SJCRH30 (cell line): ENCODE results near the gene CLDN16. TPM values are rescaled to one million over a fixed set of nuclear protein-coding genes. Genes with fewer than 3 reads are reported as not detected.
A peak's percentile ranks its signal among the peaks of the same experiment; 100 is the strongest.

Experiments
- DNase-seq, 2 experiments: peaks; one replicate each; pipeline ENCODE4 v3.0.0-alpha.2; 2015 to 2020
- H3K27ac ChIP-seq: fragments of 250-450 bp; sonication (Bioruptor Pico); 2 replicates; pipeline ENCODE4 v1.5.1; 2020; ENCODE audit warnings: mild to moderate bottlenecking, moderate library complexity
- H3K27me3 ChIP-seq: fragments of 250-450 bp; sonication (Bioruptor Pico); 2 replicates; pipeline ENCODE4 v1.5.1; 2020; ENCODE audit warnings: mild to moderate bottlenecking, moderate library complexity
- H3K36me3 ChIP-seq: fragments of 250-450 bp; sonication (Bioruptor Pico); 2 replicates; pipeline ENCODE4 v1.5.1; 2020; ENCODE audit warnings: mild to moderate bottlenecking, moderate library complexity
- H3K4me1 ChIP-seq: fragments of 250-450 bp; sonication (Bioruptor Pico); 2 replicates; pipeline ENCODE4 v1.5.1; 2020; ENCODE audit warnings: mild to moderate bottlenecking, moderate library complexity
- H3K4me3 ChIP-seq: fragments of 250-450 bp; sonication (Bioruptor Pico); 2 replicates; pipeline ENCODE4 v1.5.1; 2020; ENCODE audit warnings: mild to moderate bottlenecking, moderate library complexity
- H3K9me3 ChIP-seq: fragments of 250-450 bp; sonication (Bioruptor Pico); replicated peaks from 2 replicates; pipeline ENCODE4 v1.5.1; 2020; ENCODE audit warnings: mild to moderate bottlenecking, moderate library complexity
- total RNA-seq: library from RNA; depleted of rRNA; stranded (reverse); fragments of >200 nt; shearing (Covaris generic); gene quantifications from 2 replicates; pipeline ENCODE4 v1.2.3, GENCODE V29; 2014; rRNA removed

The CLDN16 gene
- total RNA-seq, 1 experiment from 2014 or later = not detected

DNA sequence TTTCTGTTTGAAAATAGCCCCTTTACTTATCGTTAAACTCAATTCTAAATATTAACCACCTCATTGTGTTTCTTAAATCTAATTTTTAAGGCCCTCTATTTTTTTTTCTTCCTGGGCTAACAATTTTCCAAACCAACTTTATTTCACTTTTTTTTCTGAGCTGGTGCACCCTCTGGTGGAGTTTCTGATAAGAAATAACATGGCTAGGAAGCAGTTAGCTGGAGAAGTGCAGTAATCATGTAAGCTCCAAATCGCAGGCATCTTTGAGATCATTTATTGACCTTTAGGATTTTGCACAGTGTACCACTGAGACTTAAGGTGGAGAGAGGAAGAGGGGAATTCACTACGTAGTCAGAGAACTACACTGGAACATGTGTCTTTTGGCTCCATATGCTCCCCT lies 55.3 kb downstream of the CLDN16 start:
- no peak for DNase-seq
- H3K36me3 ChIP-seq = no peaks in the 10 kb centered on the region
- H3K27ac ChIP-seq = no peak overlapping the region
- no peaks in the 10 kb centered on the region for H3K9me3 ChIP-seq
- no peaks in the 10 kb centered on the region for H3K27me3 ChIP-seq
- H3K4me1 ChIP-seq = no peaks in the 10 kb centered on the region
- no peak overlapping the region for H3K4me3 ChIP-seq

- no peak overlapping the region for H3K27ac ChIP-seq
- H3K36me3 ChIP-seq = no peaks in the 10 kb centered on the region
- H3K4me3 ChIP-seq = no peak overlapping the region
- H3K27me3 ChIP-seq = no peaks in the 10 kb centered on the region
- DNase-seq = no peak
- H3K4me1 ChIP-seq = no peaks in the 10 kb centered on the region
- no peaks in the 10 kb centered on the region for H3K9me3 ChIP-seq
These were observed 56.0 kb downstream of the CLDN16 start for GRCh38 chr3:190444006-190444405.

- Histone ChIP-seq H3K36me3 (no peaks in the 10 kb centered on the region), H3K4me3 (no peak overlapping the region), H3K27me3 (no peaks in the 10 kb centered on the region), H3K9me3 (no peaks in the 10 kb centered on the region), H3K27ac (no peak overlapping the region), H3K4me1 (no peaks in the 10 kb centered on the region)
- no peak for DNase-seq
These were observed 56.7 kb downstream of the CLDN16 start for GRCh38 chr3:190444576-190445145.

DNA sequence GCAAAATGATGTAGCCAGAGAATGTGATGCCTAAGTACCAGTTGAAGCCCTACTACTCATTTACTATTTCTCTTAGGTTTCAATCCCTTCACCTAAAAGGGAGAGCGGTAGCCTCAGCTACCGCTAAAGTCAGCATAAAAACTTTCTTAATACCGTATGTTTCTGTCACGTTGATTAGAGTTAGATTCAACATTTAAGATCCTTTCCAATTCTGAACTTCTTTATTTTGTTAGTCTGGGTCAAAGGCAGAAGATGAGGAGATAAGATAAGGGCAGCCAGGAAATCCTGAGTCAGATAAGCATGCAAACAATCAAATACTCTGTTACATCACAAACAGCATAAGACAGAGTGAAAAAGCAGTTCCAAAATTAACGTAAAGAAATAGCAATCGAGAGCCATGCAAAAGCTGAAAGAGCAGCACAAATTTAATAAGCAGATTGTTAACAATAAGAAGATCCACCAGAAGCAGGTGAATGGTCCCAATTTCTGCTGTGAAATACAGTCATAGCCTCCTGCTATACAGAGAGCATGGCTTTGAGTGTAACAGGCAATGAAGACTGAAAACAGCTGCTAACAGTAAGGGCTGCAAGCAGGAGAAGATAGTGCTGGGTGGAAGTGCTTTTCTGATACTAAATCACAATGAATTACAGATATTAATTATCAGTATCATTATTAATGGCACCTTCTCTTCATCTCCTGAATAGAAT lies 58.8 kb downstream of the CLDN16 start:
- Histone ChIP-seq H3K4me3 (no peak overlapping the region), H3K27ac (no peak overlapping the region), H3K36me3 (no peaks in the 10 kb centered on the region), H3K27me3 (no peaks in the 10 kb centered on the region), H3K9me3 (no peaks in the 10 kb centered on the region), H3K4me1 (no peaks in the 10 kb centered on the region)
- DNase-seq = peak in 1 of 2 experiments; percentile 3

GRCh38 chr3:190448256-190448655 lies 60.3 kb downstream of the CLDN16 start:
- DNase-seq = no peak
- no peaks in the 10 kb centered on the region for H3K27me3 ChIP-seq
- H3K4me3 ChIP-seq = no peak overlapping the region
- no peaks in the 10 kb centered on the region for H3K36me3 ChIP-seq
- H3K9me3 ChIP-seq = no peaks in the 10 kb centered on the region
- H3K27ac ChIP-seq = no peak overlapping the region
- H3K4me1 ChIP-seq = no peaks in the 10 kb centered on the region

GRCh38 chr3:190449801-190450200 lies 61.8 kb downstream of the CLDN16 start, which contains the start of gene TMEM207:
Gene TMEM207 (minus strand): TSS chr3:190449901. CDS start chr3:190449809, 92 bp downstream.
- DNase-seq = no peak
- Histone ChIP-seq H3K27ac (no peak within 1 kb of the TSS), H3K4me1 (no peaks in the 10 kb centered on the region), H3K4me3 (no peak within 1 kb of the TSS), H3K9me3 (no peaks in the 10 kb centered on the region), H3K36me3 (no peaks in the 10 kb centered on the region), H3K27me3 (no peaks in the 10 kb centered on the region)

DNA sequence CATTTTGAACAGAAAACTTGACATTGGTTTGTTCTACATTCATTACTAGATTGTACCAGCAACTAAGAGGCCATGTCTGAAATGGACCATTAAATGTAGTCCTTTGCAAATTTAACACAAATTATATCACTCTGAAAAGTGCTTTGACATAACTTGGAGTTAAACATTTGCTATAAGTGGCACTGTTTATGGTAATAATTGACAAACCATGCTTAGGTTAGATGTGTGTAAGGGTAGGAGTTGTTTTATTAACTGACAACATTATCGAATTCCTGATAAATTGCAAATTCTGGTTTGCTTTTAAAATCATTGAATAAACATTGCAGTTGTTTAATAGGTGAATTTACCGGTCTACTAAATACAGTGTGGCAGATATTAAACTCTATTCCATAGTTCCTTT lies 67.9 kb downstream of the CLDN16 start:
- H3K27me3 ChIP-seq = no peaks in the 10 kb centered on the region
- H3K36me3 ChIP-seq = no peaks in the 10 kb centered on the region
- no peak overlapping the region for H3K27ac ChIP-seq
- no peaks in the 10 kb centered on the region for H3K9me3 ChIP-seq
- DNase-seq = no peak
- no peak overlapping the region for H3K4me3 ChIP-seq
- no peaks in the 10 kb centered on the region for H3K4me1 ChIP-seq

DNA sequence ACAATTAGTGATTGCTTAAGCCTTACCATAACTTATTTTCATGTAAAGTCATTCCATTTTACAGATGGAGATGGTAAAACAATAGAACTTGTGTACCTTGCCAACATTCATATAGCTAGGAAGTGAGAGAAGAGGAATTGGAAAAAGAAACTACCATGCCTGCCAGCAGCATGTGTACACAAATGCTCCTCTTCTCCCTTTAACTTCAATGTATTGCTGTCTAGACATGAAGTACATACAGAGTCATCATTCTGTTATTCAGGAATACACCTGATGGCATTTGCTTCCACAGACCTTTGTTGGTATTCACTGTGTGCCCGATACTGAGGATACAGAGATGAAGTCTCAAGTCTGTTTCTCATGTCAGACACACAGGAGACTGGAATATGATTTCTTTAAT lies 68.8 kb downstream of the CLDN16 start:
- Histone ChIP-seq H3K9me3 (no peaks in the 10 kb centered on the region), H3K36me3 (no peaks in the 10 kb centered on the region), H3K27ac (no peak overlapping the region), H3K4me3 (no peak overlapping the region), H3K27me3 (no peaks in the 10 kb centered on the region), H3K4me1 (no peaks in the 10 kb centered on the region)
- DNase-seq = no peak

DNA sequence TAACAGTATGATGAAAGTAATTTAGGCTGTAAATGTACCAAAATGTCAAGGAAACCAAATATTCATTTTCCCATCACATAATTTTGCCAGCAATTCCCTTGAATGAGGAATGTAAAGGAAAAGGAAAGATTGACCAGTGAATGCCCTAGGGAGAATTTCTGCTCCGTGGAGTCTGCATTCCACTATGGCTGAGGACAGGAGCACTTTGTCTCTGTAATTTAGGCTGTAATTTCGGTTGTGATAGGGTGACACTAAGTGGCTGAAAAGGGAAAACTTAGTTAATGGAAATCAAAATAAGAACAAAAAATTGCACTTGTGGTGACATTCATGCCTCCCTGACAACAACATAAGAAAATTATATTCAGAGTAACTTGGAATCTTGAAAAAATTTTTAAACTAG lies 70.1 kb downstream of the CLDN16 start:
- H3K27ac ChIP-seq = no peak overlapping the region
- no peak overlapping the region for H3K4me3 ChIP-seq
- no peaks in the 10 kb centered on the region for H3K9me3 ChIP-seq
- DNase-seq = peak in 1 of 2 experiments; percentile 22
- no peaks in the 10 kb centered on the region for H3K36me3 ChIP-seq
- H3K27me3 ChIP-seq = no peaks in the 10 kb centered on the region
- H3K4me1 ChIP-seq = no peaks in the 10 kb centered on the region

Other genes starting within 250 kb of the CLDN16 start
- gene CLDN1, start 65.7 kb upstream of the CLDN16 start, total RNA-seq = 0.25 and 0.42 TPM in 2 replicates
- gene TMEM207, start 61.7 kb downstream of the CLDN16 start, total RNA-seq = not detected in 2 replicates
- gene IL1RAP, start 125.9 kb downstream of the CLDN16 start, total RNA-seq = 5.8 and 6.8 TPM in 2 replicates